AG09309 (cell line): ENCODE results near the gene SERPINB7.
A peak's percentile ranks its signal among the peaks of the same experiment; 100 is the strongest.

Experiments
- DNase-seq: peaks from one replicate; pipeline ENCODE4 v3.0.0-alpha.2; 2010; ENCODE audit warnings: low read depth
- H3K4me3 ChIP-seq: 2 replicates; pipeline ENCODE4 v1.5.1; 2011; ENCODE audit warnings: mild to moderate bottlenecking, low read depth, low read length, moderate library complexity; ENCODE audit not compliant: control insufficient read depth
- TF ChIP-seq, protein P1 (sequence below): IDR thresholded peaks from 2 replicates; pipeline ENCODE4 v1.5.1; 2011; ENCODE audit warnings: mild to moderate bottlenecking, low read depth, low read length, inconsistent platforms; ENCODE audit not compliant: insufficient read depth, control insufficient read depth; ENCODE audit errors: missing control alignments

The SERPINB7 gene

GRCh38 chr18:63848159-63848558 is 72.9 kb downstream of the SERPINB7 start:
- no peak overlapping the region for H3K4me3 ChIP-seq
- TF ChIP-seq, protein P1, sequence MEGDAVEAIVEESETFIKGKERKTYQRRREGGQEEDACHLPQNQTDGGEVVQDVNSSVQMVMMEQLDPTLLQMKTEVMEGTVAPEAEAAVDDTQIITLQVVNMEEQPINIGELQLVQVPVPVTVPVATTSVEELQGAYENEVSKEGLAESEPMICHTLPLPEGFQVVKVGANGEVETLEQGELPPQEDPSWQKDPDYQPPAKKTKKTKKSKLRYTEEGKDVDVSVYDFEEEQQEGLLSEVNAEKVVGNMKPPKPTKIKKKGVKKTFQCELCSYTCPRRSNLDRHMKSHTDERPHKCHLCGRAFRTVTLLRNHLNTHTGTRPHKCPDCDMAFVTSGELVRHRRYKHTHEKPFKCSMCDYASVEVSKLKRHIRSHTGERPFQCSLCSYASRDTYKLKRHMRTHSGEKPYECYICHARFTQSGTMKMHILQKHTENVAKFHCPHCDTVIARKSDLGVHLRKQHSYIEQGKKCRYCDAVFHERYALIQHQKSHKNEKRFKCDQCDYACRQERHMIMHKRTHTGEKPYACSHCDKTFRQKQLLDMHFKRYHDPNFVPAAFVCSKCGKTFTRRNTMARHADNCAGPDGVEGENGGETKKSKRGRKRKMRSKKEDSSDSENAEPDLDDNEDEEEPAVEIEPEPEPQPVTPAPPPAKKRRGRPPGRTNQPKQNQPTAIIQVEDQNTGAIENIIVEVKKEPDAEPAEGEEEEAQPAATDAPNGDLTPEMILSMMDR = peak; percentile 72
- peak; percentile 48 for DNase-seq

GRCh38 chr18:63850020-63850419 is 74.8 kb downstream of the SERPINB7 start:
- H3K4me3 ChIP-seq = no peak overlapping the region
- TF ChIP-seq, protein P1 = peak; percentile 72
- no peak for DNase-seq

DNA sequence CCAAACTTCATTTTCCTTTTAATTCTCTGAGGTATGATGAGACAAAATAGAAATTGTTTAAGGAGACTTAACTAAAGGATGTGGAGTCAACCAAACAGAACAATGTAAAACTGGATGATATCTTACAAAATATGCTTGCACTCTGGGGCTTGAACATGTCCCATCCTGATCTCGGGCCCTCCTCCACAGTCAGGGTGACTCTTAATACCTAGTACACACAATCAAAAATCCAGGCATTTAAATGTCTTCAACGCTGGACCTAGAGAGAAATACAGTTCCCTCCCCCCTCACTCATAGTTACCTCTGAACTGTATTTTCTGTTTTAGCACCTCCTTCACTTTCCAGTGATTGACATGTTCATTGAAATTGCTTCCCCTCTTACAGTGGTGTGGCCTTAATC is 75.4 kb downstream of the SERPINB7 start:
- TF ChIP-seq, protein P1 = no peak
- no peak for DNase-seq
- H3K4me3 ChIP-seq = no peak overlapping the region
